Measurements from ENCODE around the gene SKIC8.
"Not testable (repeated sequence)": the region's sequence is repeated elsewhere in the genome, so short reads cannot be mapped to it uniquely, and the experiment has no call there.

The SKIC8 gene

DNA sequence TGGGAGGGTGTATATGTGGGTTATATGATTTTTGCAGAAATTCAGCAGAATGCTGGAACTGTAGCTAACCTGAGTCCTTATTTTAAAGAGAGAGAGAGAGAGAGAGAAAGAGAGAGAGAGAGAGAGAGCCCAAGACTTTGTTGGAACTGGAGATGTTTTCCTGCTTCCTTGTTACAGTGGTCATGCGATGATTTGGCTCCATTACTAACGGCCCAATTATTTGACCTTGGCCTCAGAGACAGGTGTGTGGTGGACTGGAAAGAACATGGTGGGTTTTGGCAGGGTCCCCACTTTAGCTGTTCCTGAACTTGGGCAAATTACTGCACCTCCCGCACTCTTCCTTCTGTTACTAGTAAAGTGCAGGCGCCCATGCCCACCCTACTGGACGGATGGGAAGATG is 50.3 kb downstream of the SKIC8 start:
- no peak for DNase-seq

DNA sequence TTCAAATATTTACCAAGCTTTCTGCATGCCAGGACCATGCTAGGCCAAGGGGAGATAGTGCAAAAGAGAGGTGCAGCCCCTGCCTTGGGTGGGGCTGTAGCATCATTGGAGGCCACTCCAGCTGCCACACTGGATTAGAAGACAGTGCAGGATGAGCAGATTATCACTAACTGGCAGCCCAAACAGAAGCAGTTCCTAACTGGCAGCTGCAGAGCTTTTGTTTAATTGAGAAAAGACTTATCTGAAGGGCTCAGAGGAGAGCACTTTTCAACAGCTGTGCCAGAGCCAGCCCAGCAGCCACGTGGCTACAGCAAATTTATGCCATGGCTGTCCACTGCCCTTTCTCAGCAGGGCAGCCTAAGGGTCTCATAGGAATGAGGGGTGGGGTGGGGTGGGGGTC is 51.5 kb downstream of the SKIC8 start:
- no peak for DNase-seq

DNA sequence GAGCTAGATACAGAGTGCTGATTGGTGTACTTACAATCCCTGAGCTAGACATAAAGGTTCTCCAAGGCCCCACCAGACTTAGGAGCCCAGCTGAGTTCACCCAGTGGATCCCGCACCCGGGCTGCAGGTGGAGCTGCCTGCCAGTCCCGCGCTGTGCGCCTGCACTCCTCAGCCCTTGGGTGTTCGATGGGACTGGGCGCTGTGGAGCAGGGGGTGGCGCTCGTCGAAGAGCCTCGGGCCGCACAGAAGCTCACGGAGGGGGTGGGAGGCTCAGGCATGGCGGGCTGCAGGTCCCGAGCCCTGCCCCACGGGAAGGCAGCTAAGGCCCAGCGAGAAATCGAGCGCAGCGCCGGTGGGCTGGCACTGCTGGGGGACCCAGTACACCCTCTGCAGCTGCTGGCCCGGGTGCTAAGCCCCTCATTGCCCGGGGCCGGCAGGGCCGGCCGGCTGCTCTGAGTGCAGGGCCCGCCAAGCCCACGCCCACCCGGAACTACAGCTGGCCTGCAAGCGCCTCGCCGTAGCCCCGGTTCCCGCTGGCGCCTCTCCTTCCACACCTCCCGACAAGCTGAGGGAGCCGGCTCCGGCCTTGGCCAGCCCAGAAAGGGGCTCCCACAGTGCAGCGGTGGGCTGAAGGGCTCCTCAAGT is 53.3 kb downstream of the SKIC8 start:
- DNase-seq = not testable (repeated sequence)

DNA sequence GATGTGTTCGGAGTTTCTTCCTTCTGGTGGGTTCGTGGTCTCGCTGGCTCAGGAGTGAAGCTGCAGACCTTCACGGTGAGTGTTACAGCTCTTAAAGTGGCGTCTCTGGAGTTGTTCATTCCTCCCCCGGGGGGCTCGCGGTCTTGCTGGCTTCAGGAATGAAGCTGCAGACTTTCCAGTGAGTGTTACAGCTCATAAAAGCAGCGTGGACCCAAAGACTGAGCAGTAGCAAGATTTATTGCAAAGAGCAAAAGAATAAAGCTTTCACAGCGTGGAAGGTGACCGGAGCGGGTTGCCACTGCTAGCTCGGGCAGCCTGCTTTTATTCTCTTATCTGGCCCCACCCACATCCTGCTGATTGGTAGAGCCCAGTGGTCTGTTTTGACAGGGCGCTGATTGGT is 54.0 kb downstream of the SKIC8 start:
- not testable (repeated sequence) for DNase-seq

DNA sequence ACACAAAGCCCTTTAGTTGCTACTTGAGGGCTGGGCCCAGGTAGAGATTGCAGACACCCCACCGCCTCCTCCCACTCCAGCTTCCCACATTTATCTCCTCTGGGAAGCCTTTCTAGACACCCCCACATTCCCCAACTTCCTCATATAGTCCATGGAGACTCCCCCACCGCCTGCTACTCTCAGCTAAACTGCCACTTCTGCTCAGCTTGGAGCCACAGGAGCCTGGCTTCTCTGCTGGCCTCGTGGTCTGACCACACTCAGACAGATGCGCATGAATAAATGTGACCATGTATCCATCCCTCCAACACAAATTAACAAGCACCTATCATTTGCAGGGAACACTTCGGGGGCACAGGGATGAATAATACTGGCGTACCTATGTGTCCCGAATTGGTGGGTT is 54.5 kb downstream of the SKIC8 start:
- DNase-seq = no peak

DNA sequence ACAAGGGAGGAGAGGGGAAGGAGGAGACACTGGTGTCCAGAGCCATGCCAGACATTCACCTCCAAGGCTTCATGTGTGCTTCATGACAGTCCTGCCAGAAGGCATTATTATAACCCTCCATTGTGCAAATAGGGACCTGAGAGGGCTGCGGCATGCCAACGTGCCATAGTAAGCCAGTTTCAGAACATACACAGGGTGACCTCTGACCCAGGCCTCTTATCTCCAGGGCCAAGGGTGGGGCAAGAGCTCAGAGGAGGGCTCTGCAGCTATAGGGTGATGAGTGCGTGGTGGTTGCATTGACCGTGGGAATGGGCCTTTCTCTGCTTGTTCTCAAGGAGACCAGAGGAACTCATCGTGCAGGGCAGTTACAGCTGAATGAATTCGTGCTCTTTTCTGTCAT is 55.3 kb downstream of the SKIC8 start:
- DNase-seq = no peak

DNA sequence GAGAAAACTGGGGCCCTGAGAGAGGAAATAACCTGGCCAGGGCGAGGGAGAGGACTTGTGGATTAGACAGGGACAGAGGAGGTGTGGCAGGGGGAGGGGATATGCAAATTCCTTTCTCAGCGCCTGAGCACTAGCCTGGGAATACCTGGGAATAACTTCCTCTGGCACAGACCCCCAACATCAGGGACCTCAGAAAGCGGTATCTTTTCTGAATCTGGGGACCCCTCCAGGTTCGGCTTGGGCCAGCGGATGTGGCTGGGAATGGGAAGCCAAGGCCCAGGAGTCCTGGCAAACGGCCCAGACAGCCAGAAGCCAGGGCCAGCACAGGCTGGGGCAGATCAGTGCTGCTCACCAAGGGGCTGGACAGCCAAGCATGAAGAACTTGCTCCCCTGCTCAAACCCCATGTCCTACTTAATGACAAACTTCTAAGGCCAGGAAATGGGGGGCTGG is 55.9 kb downstream of the SKIC8 start:
- DNase-seq = no peak

DNA sequence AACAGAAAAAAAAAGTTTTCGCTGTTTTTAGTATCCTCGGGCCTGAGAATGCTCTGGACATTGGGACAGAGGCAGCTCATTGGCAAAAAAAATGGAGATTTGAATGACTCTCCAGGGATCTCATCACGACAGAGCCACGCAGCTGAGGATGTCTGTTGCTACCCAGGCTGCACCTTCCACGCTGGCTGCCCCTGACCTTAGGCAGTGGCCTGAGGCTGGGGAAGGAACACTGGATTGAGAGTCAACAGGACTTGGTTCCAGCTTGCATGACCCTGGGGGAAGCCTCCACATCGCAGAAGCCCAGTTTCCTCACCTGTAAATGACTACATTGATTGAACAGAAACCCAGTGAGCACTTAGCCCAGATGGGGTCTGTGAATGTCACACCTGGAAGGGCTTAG is 56.4 kb downstream of the SKIC8 start:
- DNase-seq = no peak

DNA sequence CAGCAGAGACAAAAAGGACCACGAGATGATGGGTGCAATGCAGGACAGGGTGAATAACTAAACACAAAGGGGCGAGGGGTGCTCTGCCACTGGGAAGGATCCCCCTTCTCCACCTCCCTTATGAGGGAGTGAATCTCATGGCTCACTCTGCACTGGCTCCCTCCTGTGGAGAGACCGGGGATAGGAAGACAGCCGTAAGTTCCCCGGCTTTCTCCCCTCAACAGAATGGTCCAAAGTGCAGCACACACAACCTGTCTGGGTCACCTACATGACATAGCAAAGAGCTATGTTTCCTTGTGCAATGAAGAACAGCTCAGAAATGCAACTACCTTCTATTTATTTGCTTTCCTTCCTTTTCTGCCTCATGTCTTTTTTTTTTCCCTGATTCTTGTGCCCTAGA is 57.3 kb downstream of the SKIC8 start:
- no peak for DNase-seq

DNA sequence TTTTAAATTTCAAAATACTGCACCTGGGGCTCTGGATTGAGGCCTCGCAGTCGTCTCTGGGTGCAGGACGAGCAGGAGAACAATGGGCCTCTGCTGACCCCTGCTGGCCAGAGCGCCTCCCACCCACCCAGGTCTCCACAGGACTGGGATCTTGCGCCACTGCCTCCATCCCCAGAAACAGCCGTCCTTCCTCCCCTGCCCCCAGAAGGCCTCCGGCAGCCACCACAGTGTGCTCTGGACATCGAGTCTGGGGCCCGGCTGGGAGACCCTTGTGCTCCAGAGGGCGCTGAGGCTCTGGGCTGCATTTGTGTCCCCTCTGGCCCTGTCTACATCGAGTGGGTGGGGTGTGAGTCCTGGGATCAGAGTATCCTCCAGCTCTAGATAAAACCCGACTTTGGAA is 58.4 kb downstream of the SKIC8 start:
- DNase-seq = peak; percentile 62

DNA sequence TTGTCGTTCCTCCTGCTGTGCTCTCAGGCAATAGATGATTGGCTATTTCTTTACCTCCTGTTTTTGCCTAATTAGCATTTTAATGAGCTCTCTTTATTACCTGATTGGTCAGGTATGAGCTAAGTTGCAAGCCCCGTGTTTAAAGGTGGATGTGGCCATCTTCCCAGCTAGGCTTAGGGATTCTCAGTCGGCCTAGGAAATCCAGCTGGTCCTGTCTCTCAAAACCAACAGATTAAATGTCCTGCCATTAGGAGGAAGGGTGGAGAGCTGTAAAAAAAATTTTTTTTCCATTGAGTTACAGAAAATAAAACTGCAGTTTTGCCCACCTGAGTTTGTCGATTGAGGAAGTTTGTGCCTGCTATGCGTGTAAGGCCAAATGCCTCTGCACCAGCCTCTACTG is 59.6 kb downstream of the SKIC8 start:
- no peak for DNase-seq

DNA sequence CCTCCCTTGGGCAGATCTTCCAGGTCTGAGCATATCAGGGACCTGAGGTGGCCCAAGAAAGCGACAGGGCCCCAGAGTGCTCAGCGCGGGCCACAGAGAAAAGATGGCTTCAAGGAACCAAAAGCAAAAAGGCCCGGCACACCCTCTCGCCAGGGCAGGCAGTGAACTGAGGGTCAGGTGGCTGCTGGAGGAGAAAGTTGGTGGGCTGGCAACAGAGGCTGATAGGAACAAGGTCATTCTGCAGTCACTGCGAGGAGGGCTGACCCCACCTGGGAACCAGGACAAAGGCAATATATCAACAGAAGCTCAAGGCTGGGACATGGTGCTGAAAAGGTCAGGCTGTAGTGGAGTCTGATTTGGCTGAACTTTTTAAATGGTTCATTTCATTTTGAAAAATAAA is 62.3 kb downstream of the SKIC8 start:
- no peak for DNase-seq

DNA sequence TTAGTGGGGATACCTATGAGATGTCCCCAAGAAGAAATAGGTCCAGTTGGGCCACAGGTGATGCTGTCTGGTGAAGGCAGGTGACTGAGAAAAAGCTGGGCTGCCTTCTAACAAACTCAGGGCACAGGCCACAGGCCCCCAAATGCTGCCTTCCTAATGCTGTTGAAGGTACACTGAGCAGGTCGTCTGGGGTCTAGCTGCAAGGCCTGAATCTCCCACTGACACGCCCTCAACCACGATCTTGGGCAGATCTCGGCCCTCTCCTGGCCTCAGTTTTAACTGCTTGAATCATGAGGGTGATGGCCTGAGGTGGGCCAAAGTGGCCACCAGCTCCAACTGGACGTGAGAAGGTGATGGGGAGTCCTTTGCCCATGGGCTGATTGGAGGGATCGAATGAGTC is 62.9 kb downstream of the SKIC8 start:
- DNase-seq = no peak

DNA sequence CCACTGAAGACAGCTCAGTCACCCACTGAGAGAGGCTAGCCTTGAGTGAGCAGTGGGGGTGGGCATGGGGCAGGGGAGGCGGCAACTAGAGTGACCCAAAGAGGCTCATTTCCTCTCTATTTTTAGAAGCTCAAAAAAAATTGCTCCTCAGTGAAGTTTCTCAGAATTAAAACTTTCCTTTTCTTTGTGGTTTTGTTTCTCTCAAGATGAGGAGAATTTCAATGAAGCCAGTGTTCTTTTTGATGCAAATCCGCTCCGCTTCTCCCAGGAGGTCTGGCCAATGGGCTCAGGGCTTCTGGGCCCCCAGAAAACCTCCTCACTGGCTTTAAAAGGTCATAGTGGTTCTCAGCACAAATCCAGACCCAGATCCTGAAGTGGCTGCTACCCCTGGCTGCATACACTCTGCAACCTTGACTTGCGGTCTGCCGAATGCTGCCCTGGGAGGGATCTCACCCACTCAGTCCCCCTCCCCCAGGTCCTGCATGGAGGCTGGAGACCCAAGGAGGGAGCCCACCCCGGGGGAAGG is 64.8 kb downstream of the SKIC8 start, which contains the start of gene ACSBG1:
TSS of gene ACSBG1 (minus strand) at position 51 of the 526 bp plus-strand sequence. CDS start 64 bp downstream, outside the sequence.
- DNase-seq = no peak

DNA sequence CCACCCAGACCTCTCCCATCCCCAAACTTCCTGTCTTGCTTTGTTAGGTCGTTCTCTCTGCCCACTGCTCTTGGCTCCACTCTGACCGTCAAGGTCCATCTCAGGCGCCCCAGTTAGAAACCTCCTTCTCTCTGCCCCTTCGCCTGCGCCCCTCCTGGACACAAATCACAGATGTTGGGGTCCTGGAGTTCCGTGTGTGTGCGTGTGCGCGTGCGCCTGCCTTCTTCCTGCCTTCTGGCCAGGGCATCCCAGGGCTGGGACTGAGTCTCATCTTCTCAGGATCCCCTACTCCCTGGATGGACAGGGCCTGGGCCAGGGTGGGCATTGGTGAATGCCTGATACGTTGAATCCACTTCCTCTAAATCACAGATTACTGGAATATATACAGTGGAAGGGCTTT is 65.9 kb downstream of the SKIC8 start:
- no peak for DNase-seq

All from NCI-H345 (cell line).